Smooth muscle cell (in vitro differentiated cells): ENCODE results near the gene TNFRSF14. TPM values are rescaled to one million over a fixed set of nuclear protein-coding genes. Genes with fewer than 3 reads are reported as not detected.

Source experiments
- DNase-seq: peaks from one replicate; lab custom pipeline; 2025; ENCODE audit not compliant: unreplicated experiment; lab: John Stamatoyannopoulos, UW
- H2AFZ ChIP-seq: fragments of 200-600 bp; sonication (generic); 2 replicates; pipeline ENCODE4 v1.6.0; 2016; ENCODE audit warnings: antibody characterized with exemption, low read depth, mild to moderate bottlenecking
- H3F3A ChIP-seq: fragments of 200-600 bp; sonication (generic); 2 replicates; pipeline ENCODE4 v1.6.0; 2017; ENCODE audit warnings: antibody characterized with exemption, low read depth
- H3K27ac ChIP-seq: fragments of 200-600 bp; sonication (generic); 2 replicates; pipeline ENCODE4 v1.5.1; 2016; ENCODE audit warnings: low read depth, mild to moderate bottlenecking
- H3K27me3 ChIP-seq: fragments of 200-600 bp; sonication (generic); 2 replicates; pipeline ENCODE4 v1.6.1; 2016; ENCODE audit warnings: low read depth, mild to moderate bottlenecking
- H3K36me3 ChIP-seq: fragments of 200-600 bp; sonication (generic); 2 replicates; pipeline ENCODE4 v1.5.1; 2016; ENCODE audit warnings: low read depth
- H3K4me1 ChIP-seq: fragments of 200-600 bp; sonication (generic); 2 replicates; pipeline ENCODE4 v1.5.1; 2016; ENCODE audit warnings: low read depth
- H3K4me2 ChIP-seq: fragments of 200-600 bp; sonication (generic); 2 replicates; pipeline ENCODE4 v1.6.0; 2016; ENCODE audit warnings: mild to moderate bottlenecking
- H3K4me3 ChIP-seq: fragments of 200-600 bp; sonication (generic); 2 replicates; pipeline ENCODE4 v1.5.1; 2016; ENCODE audit warnings: mild to moderate bottlenecking
- H3K79me2 ChIP-seq: fragments of 200-600 bp; sonication (generic); 2 replicates; pipeline ENCODE4 v1.6.0; 2016; ENCODE audit warnings: low read depth, mild to moderate bottlenecking
- H3K9ac ChIP-seq: fragments of 200-600 bp; sonication (generic); 2 replicates; pipeline ENCODE4 v1.6.0; 2016; ENCODE audit warnings: low read depth
- H3K9me3 ChIP-seq: fragments of 200-600 bp; sonication (generic); replicated peaks from 2 replicates; pipeline ENCODE4 v1.5.1; 2016; ENCODE audit warnings: low read depth
- H4K20me1 ChIP-seq: fragments of 200-600 bp; sonication (generic); 2 replicates; pipeline ENCODE4 v1.6.0; 2016; ENCODE audit warnings: low read depth
- CTCF ChIP-seq: fragments of 200-600 bp; sonication (generic); IDR thresholded peaks from 2 replicates; pipeline ENCODE4 v1.5.1; 2017; ENCODE audit warnings: borderline replicate concordance, mild to moderate bottlenecking, antibody characterized with exemption; ENCODE audit not compliant: insufficient read depth, poor library complexity, severe bottlenecking
- WGBS: methylation state at CpG from one replicate; pipeline ENCODE4 v1.1.7; 2016; ENCODE audit warnings: low lambda C conversion rate; 5-methylcytosine and 5-hydroxymethylcytosine counted together
- polyA plus RNA-seq: library from polyadenylated mRNA; unstranded; fragments of >200 nt; fragmentation: Nextera tagmentation; extraction: Ambion mirVana; gene quantifications from 2 replicates; pipeline ENCODE4 v1.2.1, GENCODE V29; 2016
- total RNA-seq: library from RNA; depleted of rRNA; stranded (reverse); fragments of >200 nt; gene quantifications from 2 replicates; pipeline ENCODE4 v1.2.3, GENCODE V29; 2014

Gene TNFRSF14
- total and polyA plus RNA-seq, 2 experiments from 2014 or later, result not detected

DNA sequence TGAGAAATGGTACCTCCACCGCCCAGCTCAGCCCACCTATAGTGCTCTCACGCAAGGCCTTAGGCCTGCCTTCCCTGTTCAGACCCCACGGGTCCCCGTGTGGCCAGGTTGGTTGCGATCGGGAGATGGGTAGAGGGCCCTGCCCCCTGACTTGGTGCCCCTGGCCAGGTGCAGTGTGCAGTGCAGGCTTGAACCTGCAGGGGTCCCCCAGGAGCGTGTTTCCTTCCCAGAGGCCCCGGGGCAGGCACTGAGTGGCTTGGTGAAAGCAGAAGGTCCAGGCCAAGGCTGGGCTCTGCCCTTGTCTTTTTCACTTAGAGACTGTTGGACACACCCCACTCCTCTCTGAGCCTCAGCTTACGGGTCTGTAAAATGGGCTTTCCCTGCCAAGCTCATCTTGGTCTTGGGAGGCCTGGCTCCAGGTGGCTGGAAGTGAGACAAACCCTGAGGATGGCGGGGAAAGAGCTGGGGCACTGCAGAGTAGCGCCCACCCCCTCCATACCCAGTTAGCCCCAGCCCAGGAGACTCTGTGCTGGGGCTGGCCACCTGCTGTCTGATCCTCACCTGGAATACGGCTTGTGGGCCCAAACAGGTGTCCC lies 16.8 kb upstream of the TNFRSF14 start:
- no peaks in the 10 kb centered on the region for H3F3A ChIP-seq
- no peak overlapping the region for H3K27ac ChIP-seq
- H3K79me2 ChIP-seq, result no peaks in the 10 kb centered on the region
- no peak overlapping the region for H3K4me3 ChIP-seq
- H3K27me3 ChIP-seq, result peaks cover 3% of the 10 kb centered on the region
- no peaks in the 10 kb centered on the region for H3K9me3 ChIP-seq
- no peak for DNase-seq
- WGBS, result 65% methylated on average over 12 of the region's 12 CpGs
- no peaks in the 10 kb centered on the region for H4K20me1 ChIP-seq
- TF ChIP-seq CTCF, result peak; percentile 20
- no peak overlapping the region for H2AFZ ChIP-seq
- H3K36me3 ChIP-seq, result no peaks in the 10 kb centered on the region
- H3K9ac ChIP-seq, result no peak overlapping the region
- H3K4me2 ChIP-seq, result no peak overlapping the region
- H3K4me1 ChIP-seq, result peaks cover 41% of the 10 kb centered on the region

DNA sequence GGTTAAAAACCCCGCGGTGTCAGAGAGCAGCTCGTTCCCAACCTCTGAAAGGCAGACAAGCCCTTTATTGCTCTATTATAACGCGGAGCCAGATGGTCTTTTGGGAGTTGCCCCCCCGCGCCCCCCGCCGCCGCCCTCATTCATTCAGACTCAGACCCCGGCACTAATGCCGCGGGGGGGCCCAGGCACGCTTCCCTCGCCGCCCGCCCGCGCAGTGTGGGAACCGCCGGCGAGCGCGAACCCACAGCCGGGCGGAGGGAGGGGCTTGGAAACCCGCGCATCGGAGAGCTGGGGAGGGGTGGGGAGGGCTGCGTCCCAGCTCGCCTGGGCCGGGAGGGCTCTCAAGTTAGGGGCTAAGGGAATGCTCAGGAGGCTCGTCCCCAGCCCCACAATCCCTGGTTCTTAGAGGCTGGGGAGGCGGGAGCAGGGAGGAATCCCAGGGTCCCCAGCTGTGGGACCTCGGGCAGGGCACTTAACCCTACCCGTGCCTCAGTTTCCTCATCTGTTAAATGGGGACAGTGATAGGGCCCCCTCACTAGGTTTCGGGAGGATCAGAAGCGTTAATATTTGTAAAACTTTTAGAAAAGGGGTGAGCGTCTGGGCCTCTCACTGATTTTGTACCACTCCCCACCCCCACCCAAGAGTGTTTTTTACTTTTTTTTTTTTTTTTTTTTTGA lies 15.2 kb upstream of the TNFRSF14 start:
- no peak for TF ChIP-seq CTCF
- Histone ChIP-seq H3K79me2 (no peaks in the 10 kb centered on the region), H4K20me1 (no peaks in the 10 kb centered on the region), H3K36me3 (no peaks in the 10 kb centered on the region), H3K27me3 (peaks cover 3% of the 10 kb centered on the region), H3K9ac (no peak overlapping the region), H3F3A (no peaks in the 10 kb centered on the region), H2AFZ (no peak overlapping the region), H3K9me3 (no peaks in the 10 kb centered on the region), H3K27ac (no peak overlapping the region), H3K4me1 (peaks cover 42% of the 10 kb centered on the region), H3K4me3 (peak overlapping the region; percentile 8), H3K4me2 (peak overlapping the region; percentile 78)
- 30% methylated on average over 16 of the region's 39 CpGs for WGBS
- DNase-seq, result no peak

DNA sequence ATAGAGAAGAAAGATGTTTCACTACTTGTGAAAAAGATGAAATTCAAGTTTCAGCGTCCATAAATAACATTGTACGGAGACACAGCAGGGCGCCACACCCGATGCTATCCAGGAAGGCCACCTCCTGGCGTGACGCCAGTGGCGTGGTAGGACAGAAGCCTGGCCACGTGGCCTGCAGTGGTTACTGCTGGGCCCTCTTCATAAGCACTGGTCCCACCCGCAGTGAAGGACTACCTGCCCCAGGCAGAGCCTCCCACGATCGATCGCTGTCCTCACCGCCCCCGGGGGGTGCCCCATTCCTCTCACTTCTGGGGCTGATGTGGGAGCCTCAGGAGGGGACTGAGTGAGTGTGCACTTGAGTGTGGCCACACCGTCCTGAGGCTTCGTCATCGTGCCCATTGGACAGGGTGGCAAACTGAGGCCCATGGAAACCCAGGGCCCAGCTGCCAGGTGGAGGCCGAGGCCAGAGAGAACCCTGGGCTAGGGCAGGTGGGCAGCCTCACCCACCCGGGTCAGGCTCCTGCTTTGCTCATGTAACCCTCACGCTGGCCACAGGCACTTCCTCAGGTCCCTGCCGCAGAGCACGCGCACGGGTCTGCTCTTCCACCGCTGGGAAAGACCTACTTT lies 14.4 kb upstream of the TNFRSF14 start:
- Histone ChIP-seq H3K36me3 (no peaks in the 10 kb centered on the region), H2AFZ (no peak overlapping the region), H3K9me3 (no peaks in the 10 kb centered on the region), H3F3A (no peaks in the 10 kb centered on the region), H3K9ac (no peak overlapping the region), H3K4me3 (no peak overlapping the region), H3K4me2 (no peak overlapping the region), H4K20me1 (no peaks in the 10 kb centered on the region), H3K79me2 (no peaks in the 10 kb centered on the region), H3K4me1 (peaks cover 41% of the 10 kb centered on the region), H3K27me3 (peaks cover 3% of the 10 kb centered on the region), H3K27ac (no peak overlapping the region)
- DNase-seq, result no peak
- no peak for TF ChIP-seq CTCF
- WGBS, result 94% methylated on average over 25 of the region's 25 CpGs
